HG03175 (cell line): Measurements from ENCODE around the gene NUTM1.
"Not testable (repeated sequence)": the region's sequence is repeated elsewhere in the genome, so short reads cannot be mapped to it uniquely, and the experiment has no call there.

Experiments used
- ATAC-seq: cut with Tn5 transposase; IDR thresholded peaks from one replicate; pipeline ENCODE4 v1.9.1; 2021; ENCODE audit warnings: mild to moderate bottlenecking, moderate library complexity; ENCODE audit not compliant: unreplicated experiment

The NUTM1 gene

GRCh38 chr15:34364041-34364440 is 20.9 kb downstream of the NUTM1 start:
- ATAC-seq, result no peak

- no peak for ATAC-seq
These were observed 22.1 kb downstream of the NUTM1 start for GRCh38 chr15:34365091-34365825.

GRCh38 chr15:34365836-34366235 is 22.7 kb downstream of the NUTM1 start:
- no peak for ATAC-seq

GRCh38 chr15:34366271-34367065 is 23.4 kb downstream of the NUTM1 start:
- ATAC-seq, result no peak

GRCh38 chr15:34367101-34368081 is 24.3 kb downstream of the NUTM1 start, which contains the start of gene LPCAT4:
LPCAT4 (minus strand) TSS chr15:34367196; CDS start chr15:34367100, 96 bp downstream.
- ATAC-seq, result peak; percentile 82

GRCh38 chr15:34370129-34370528 is 27.0 kb downstream of the NUTM1 start:
- ATAC-seq, result no peak

GRCh38 chr15:34370643-34371042 is 27.5 kb downstream of the NUTM1 start:
- no peak for ATAC-seq

GRCh38 chr15:34373951-34374350 is 30.8 kb downstream of the NUTM1 start:
- no peak for ATAC-seq

GRCh38 chr15:34374816-34375215 is 31.7 kb downstream of the NUTM1 start:
- no peak for ATAC-seq

- ATAC-seq, result not testable (repeated sequence)
These were observed 32.4 kb downstream of the NUTM1 start for GRCh38 chr15:34375541-34375940.

- no peak for ATAC-seq
These were observed 33.7 kb downstream of the NUTM1 start for GRCh38 chr15:34376856-34377255.

- ATAC-seq, result not testable (repeated sequence)
These were observed 37.4 kb downstream of the NUTM1 start for GRCh38 chr15:34380491-34380890.

- not testable (repeated sequence) for ATAC-seq
These were observed 38.9 kb downstream of the NUTM1 start for GRCh38 chr15:34381829-34382521.

- not testable (repeated sequence) for ATAC-seq
These were observed 46.5 kb downstream of the NUTM1 start for GRCh38 chr15:34389594-34390086.

GRCh38 chr15:34392981-34393380 is 49.9 kb downstream of the NUTM1 start:
- not testable (repeated sequence) for ATAC-seq

GRCh38 chr15:34397637-34398259 is 54.6 kb downstream of the NUTM1 start:
- not testable (repeated sequence) for ATAC-seq

GRCh38 chr15:34403160-34403598 is 60.1 kb downstream of the NUTM1 start:
- ATAC-seq, result not testable (repeated sequence)

GRCh38 chr15:34403899-34404298 is 60.8 kb downstream of the NUTM1 start:
- not testable (repeated sequence) for ATAC-seq
